Keratinocyte (primary cell): ENCODE measurements around the gene ARPC5. TPM values are rescaled to one million over a fixed set of nuclear protein-coding genes. Genes with fewer than 3 reads are reported as not detected.

Experiments used
- DNase-seq: peaks from one replicate; pipeline ENCODE4 v3.0.0-alpha.2; 2011; ENCODE audit warnings: low read depth, missing footprints, low spot score
- FAIRE-seq: peaks from 2 replicates; lab custom pipeline; 2011; peaks lifted over from hg19 to GRCh38; lab: Jason Lieb, UNC
- H2AFZ ChIP-seq: 2 replicates; pipeline ENCODE4 v1.6.0; 2012; ENCODE audit warnings: low read length, control low read depth, inconsistent platforms; ENCODE audit not compliant: control insufficient read depth
- H3K27ac ChIP-seq: 2 replicates; pipeline ENCODE4 v1.5.1; 2011; ENCODE audit warnings: low read length; ENCODE audit not compliant: control insufficient read depth, insufficient read depth
- H3K27me3 ChIP-seq: 3 replicates; pipeline ENCODE4 v1.6.0; 2011; ENCODE audit warnings: low read length; ENCODE audit not compliant: control insufficient read depth, insufficient read depth; ENCODE audit errors: extremely low read depth
- H3K36me3 ChIP-seq, 2 experiments: 2 replicates in 1 of 2; 3 replicates in 1 of 2; pipeline ENCODE4 v1.5.1; 2011; ENCODE audit warnings: low read length in 2 of 2, mild to moderate bottlenecking in 1 of 2; ENCODE audit not compliant: control insufficient read depth in 2 of 2, insufficient read depth in 2 of 2; ENCODE audit errors: extremely low read depth in 1 of 2
- H3K4me1 ChIP-seq: 3 replicates; pipeline ENCODE4 v1.5.1; 2011; ENCODE audit warnings: low read length; ENCODE audit not compliant: control insufficient read depth, insufficient read depth; ENCODE audit errors: extremely low read depth
- H3K4me2 ChIP-seq: 3 replicates; pipeline ENCODE4 v1.6.0; 2011; ENCODE audit warnings: low read depth, low read length; ENCODE audit not compliant: control insufficient read depth, insufficient read depth; ENCODE audit errors: extremely low read depth
- H3K4me3 ChIP-seq, 3 experiments: fragments of 200-600 bp in 1 of 3; sonication (generic) in 1 of 3; 2 replicates in 2 of 3; 3 replicates in 1 of 3; pipeline ENCODE4 v1.5.1; 2011 to 2016; ENCODE audit warnings: low read length in 3 of 3, mild to moderate bottlenecking in 3 of 3, control low read depth in 2 of 3, inconsistent platforms in 1 of 3, low read depth in 1 of 3, mixed read lengths in 1 of 3, mixed run types in 1 of 3, moderate library complexity in 1 of 3; ENCODE audit not compliant: control insufficient read depth in 2 of 3, insufficient read depth in 2 of 3; ENCODE audit errors: extremely low read depth in 1 of 3
- H3K79me2 ChIP-seq: 2 replicates; pipeline ENCODE4 v1.6.0; 2012; ENCODE audit warnings: low read length; ENCODE audit not compliant: control insufficient read depth, insufficient read depth
- H3K9ac ChIP-seq: 3 replicates; pipeline ENCODE4 v1.6.0; 2011; ENCODE audit warnings: low read length; ENCODE audit not compliant: control insufficient read depth, insufficient read depth; ENCODE audit errors: extremely low read depth
- H3K9me1 ChIP-seq: 3 replicates; pipeline ENCODE4 v1.6.0; 2011; ENCODE audit warnings: low read length; ENCODE audit not compliant: control insufficient read depth, insufficient read depth; ENCODE audit errors: extremely low read depth
- H3K9me3 ChIP-seq: 2 replicates; pipeline ENCODE4 v1.5.1; 2012; ENCODE audit warnings: low read depth, low read length; ENCODE audit not compliant: control insufficient read depth
- H4K20me1 ChIP-seq: 3 replicates; pipeline ENCODE4 v1.6.0; 2011; ENCODE audit warnings: low read length; ENCODE audit not compliant: control insufficient read depth, insufficient read depth; ENCODE audit errors: extremely low read depth
- CTCF ChIP-seq, 3 experiments: IDR thresholded peaks in 1 of 3; conservative IDR thresholded peaks in 1 of 3; optimal IDR thresholded peaks in 1 of 3; 2 replicates in 2 of 3; 3 replicates in 1 of 3; pipeline versions ENCODE3 to v1.5.1; 2011; ENCODE audit warnings: low read length in 3 of 3, mild to moderate bottlenecking in 3 of 3, moderate library complexity in 2 of 3, control low read depth in 1 of 3, inconsistent platforms in 1 of 3; ENCODE audit not compliant: insufficient read depth in 2 of 3; ENCODE audit errors: extremely low read depth in 1 of 3
- EZH2 ChIP-seq: IDR thresholded peaks from one replicate; pipeline ENCODE4 v1.6.1; 2012; ENCODE audit warnings: inconsistent platforms, mild to moderate bottlenecking, low read length, moderate library complexity
- dilution Hi-C: fragments of 300-500 bp; cut with MboI; formaldehyde crosslinking; loops from one replicate; pipeline ENCODE4 v1.7.0; 2020; ENCODE audit warnings: low sequenced_read_pairs; ENCODE audit not compliant: extremely low pct_ligation_motif_present
- polyA plus RNA-seq, 5 experiments: library from polyadenylated mRNA; depleted of rRNA in 3 of 5; stranded (reverse) in 3 of 5; stranded (forward) in 1 of 5; unstranded in 1 of 5; fragments of >200 nt; gene quantifications; 1 replicate in 1 of 5; 2 replicates in 3 of 5; 3 replicates in 1 of 5; pipeline versions ENCODE4 v1.2.1 to v1.2.3, GENCODE V29; 2011 to 2012; ENCODE audit warnings: missing spikeins in 2 of 5, low read depth in 1 of 5, low replicate concordance in 1 of 5

The ARPC5 gene
- polyA plus RNA-seq, 1 donor (not counting 4 experiments of a cell fraction or from before 2014, with no cell fraction given), result 255 TPM

- H3K9ac ChIP-seq, result no peak overlapping the region
- no peak overlapping the region for H3K4me2 ChIP-seq
- H3K79me2 ChIP-seq, result no peaks in the 10 kb centered on the region
- DNase-seq (no peak), FAIRE-seq (no peak)
- H3K9me3 ChIP-seq, result no peaks in the 10 kb centered on the region
- no peaks in the 10 kb centered on the region for H3K9me1 ChIP-seq
- H3K36me3 ChIP-seq, result no peaks in the 10 kb centered on the region
- no peak overlapping the region for H3K27ac ChIP-seq
- H3K4me1 ChIP-seq, result no peaks in the 10 kb centered on the region
- TF ChIP-seq CTCF (optimal IDR thresholded peaks at IDR 0.05 in 1 of 3, IDR thresholded peaks at IDR 0.05 in 1 of 3, conservative IDR thresholded peaks at IDR 0.05 in 1 of 3; ENCODE audit: extremely low read depth in 1 of 3, insufficient read depth in 2 of 3, low read length in 3 of 3) (no peak), EZH2 (no peak)
- dilution Hi-C loops, result no loop called here
- no peak overlapping the region for H2AFZ ChIP-seq
- H3K4me3 ChIP-seq, result no peak overlapping the region
- H3K27me3 ChIP-seq, result no peaks in the 10 kb centered on the region
- H4K20me1 ChIP-seq, result no peaks in the 10 kb centered on the region
Observed at GRCh38 chr1:183675883-183676585, 40.5 kb upstream of the ARPC5 start.

- dilution Hi-C loops, result no loop called here
- H3K9ac ChIP-seq, result no peak overlapping the region
- no peak overlapping the region for H3K27ac ChIP-seq
- no peaks in the 10 kb centered on the region for H3K36me3 ChIP-seq
- no peak overlapping the region for H3K4me3 ChIP-seq
- no peak overlapping the region for H2AFZ ChIP-seq
- no peaks in the 10 kb centered on the region for H4K20me1 ChIP-seq
- no peaks in the 10 kb centered on the region for H3K9me1 ChIP-seq
- no peaks in the 10 kb centered on the region for H3K79me2 ChIP-seq
- H3K27me3 ChIP-seq, result no peaks in the 10 kb centered on the region
- H3K4me1 ChIP-seq, result no peaks in the 10 kb centered on the region
- TF ChIP-seq CTCF (optimal IDR thresholded peaks at IDR 0.05 in 1 of 3, IDR thresholded peaks at IDR 0.05 in 1 of 3, conservative IDR thresholded peaks at IDR 0.05 in 1 of 3; ENCODE audit: extremely low read depth in 1 of 3, insufficient read depth in 2 of 3, low read length in 3 of 3) (no peak), EZH2 (no peak)
- FAIRE-seq, result no peak
- H3K4me2 ChIP-seq, result no peak overlapping the region
- H3K9me3 ChIP-seq, result no peaks in the 10 kb centered on the region
- no peak for DNase-seq
Observed at GRCh38 chr1:183675381-183675780, 39.8 kb upstream of the ARPC5 start.
